NCI-H226 (cell line): Measurements from ENCODE around the gene CNGB1.
"Not testable (repeated sequence)": the region's sequence is repeated elsewhere in the genome, so short reads cannot be mapped to it uniquely, and the experiment has no call there.

Experiments used
- DNase-seq: peaks from one replicate; pipeline ENCODE4 v3.0.0-alpha.2; 2015

The CNGB1 gene

DNA sequence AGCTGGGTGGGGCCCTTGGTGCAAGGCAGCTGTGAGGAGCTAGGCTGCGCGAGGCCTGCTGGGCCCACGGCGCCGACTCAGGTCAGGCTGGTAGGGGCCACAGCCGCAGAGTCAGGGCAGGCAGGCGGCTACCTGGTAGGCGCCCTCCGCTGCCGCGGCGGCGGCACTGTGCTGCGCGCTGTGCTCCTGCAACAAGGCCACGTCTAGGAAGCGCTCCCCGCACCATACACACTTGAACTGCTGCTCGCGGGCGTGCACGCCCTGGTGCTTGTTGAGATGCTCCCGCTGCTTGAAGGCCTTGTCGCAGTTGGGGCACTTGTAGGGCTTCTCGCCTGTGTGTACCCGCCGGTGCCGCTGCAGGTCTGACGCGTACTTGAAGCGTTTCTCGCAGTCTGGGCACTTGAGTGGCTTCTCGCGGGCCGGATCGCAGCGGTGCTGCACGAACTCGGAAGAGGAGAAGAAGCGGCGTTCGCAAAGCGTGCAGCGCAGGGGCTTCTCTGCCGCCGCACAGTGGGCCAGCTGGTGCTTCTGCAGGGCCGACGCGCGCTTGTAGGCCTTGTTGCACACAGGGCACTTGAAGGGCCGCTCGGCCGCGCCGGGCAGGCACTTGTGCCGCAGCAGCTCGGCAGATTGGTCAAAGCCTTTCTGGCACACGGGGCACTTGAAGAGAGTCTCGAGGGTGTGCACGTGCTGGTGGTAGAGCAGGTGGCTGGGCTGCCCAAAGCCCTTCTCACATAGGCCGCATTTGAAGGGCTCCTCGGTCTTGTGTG is 25.7 kb upstream of the CNGB1 start:
- no peak for DNase-seq

DNA sequence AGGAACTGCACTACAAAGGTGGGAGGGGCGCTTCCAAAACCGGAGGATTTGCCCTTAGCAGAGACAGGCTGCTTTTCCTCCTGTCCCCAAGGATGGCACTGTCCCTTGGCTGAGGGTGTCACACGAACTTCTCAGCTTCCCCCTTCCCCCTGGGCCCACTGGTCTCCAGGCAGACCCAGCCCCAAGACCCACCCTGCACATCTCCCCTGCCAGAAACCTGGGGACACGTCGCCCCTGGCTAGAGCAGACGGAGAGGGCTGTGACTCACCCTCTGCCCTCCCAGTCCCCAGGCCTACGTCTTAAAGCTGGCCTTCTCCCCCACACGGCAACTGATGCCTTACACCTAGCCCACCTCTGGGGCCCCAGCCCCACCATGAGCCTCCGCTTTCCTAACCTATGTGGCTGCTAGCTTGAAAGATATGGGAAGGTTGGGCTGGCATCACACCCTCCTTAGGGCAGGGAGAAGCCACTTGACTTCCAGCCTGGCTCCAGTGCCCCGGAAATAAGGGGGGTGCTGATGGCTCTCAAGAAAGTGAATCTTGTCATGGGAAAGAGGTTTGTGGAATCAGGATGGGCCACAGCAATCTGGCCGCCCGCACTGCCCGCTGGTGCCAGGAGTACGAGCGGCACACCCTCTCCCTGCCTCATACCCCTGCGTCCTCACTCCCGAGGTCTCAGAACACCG is 24.9 kb upstream of the CNGB1 start:
- no peak for DNase-seq

DNA sequence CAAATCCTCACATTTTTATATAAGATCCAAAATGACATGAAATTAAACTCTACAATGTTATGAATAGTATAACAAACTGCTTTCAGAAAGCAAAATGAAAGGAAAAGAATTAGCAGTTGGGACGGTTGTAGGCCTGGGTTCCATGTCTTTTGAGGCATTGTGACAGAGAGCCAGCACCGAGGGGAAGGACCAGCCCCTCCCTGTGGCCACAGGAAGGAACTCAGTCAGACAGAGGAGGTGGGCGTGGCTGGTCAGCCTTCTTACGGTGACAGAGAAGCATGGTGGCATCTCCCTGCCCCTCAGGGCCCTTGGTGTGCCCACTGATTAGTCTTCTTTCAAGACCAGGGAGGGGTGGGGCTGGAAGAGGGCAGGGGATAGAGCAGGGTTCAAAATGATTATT is 23.9 kb upstream of the CNGB1 start:
- DNase-seq, result no peak

DNA sequence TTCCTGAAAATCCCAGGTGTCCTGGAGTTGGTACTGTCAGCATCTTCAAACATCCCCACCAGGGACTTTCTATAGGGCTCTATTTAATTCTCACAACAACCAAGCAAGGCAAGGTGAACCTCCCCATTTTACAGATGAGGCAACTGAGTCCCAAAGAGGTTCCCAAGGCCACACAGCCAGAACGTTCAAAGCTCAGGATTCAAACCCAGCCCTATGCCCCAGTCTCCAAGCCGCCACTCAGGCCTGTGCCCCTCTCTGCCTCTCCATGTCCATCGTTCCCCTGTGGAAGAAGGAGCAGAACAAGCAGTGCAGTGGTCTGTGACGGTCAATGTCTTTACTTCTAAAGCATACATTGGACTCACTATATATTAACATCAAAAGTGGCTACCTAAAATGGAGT is 23.4 kb upstream of the CNGB1 start:
- no peak for DNase-seq

DNA sequence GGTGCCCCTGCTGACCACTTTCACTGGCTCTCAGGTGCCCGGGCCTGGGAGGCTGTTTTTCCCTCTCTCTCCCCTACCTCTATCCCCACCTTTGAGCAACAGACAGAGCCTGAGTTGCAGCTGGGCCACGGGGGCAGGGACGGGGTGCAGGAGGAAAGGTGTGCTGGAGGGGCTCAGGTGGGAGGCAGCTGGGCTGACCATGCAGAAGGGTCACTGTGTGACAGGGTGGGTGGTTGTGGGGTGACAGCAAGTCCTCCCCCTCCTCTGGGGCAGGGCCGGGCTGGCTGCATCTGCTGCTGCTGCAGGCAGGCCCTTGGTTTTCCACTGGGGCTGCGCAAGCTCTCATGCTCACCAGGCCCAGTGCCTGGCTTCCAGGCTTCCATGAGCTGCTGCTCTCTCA is 23.0 kb upstream of the CNGB1 start:
- DNase-seq, result no peak

DNA sequence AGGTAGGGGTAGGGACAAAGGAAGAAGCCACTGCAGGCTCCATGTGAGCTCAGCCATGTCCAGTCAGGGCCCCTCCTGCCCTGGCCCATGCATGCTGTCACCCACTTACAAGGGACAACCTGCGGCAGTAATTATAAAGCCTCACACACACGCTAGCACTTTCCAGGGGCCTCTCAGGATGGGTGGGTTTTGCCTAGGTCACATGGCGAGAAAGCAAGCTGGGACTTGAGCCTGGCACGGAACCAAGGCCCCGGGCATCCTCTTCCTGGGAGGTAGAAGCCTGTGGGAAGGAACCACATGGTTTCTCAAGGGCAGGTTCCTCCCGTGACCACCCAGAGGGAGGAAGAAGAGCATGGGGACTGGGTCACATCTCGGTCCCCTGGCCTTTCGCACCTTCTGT is 22.5 kb upstream of the CNGB1 start:
- no peak for DNase-seq

DNA sequence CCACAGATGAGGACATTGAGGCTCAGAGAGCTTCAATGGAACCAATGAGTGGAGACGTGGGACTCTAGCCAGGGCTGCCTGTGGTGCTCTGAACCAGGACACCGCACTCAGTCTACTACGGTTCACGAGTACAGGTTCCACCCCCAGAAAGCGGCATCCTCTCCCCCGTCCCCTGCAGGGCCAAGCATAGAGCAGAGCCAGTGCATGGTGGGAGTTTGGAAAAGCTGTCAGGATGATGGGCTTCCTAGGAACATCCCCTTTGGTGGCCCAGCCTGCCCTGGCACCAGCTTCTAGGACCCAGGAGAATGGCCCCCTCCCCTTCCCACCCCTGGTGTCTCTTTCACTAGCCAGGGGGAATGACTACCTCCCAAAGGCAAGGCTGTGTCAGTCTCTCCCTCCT is 21.2 kb upstream of the CNGB1 start:
- DNase-seq, result no peak

DNA sequence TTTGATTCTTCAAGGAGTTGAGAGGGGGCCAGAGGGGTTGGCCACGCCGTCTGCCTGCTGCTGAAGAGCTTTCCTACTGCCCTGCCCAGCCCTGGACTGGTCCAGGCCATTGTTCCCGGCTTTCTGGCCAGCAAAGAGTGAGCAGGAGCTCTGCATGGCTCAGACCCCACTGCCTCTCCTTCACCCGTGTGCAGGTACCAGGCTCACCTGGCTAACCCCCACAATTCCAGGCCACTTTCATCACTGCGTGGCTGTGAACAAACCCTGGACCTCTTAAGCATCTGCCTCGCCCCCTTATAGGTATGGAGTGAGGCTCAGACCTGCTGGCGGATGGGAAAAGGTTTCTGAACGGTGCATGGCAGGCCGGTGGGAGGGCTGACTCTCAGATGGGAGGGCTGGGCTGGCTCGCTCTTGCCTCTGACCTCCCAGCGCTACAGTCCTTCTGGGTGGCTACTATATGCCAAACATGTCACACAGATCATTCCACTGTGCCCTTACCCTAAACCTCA is 20.7 kb upstream of the CNGB1 start:
- DNase-seq, result no peak

DNA sequence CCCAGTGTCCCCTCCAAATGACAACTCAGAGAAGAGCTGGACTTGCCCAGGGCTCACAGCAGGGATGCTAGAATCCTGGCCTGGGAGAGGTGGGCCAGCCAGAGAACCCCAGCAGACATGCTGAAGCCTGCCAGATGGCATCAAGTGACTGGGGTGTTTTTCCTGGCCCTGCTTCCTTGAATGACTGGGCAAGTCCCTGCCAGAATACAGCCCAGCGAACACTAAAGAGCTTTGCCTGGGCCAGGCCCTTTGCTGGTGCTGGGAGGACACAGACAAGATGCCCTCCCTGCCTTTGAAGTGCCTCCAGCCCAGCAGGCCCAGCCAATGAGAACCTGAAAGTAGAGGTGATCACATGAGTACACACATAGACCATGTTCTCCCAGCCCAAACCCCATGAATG is 18.0 kb upstream of the CNGB1 start:
- no peak for DNase-seq

DNA sequence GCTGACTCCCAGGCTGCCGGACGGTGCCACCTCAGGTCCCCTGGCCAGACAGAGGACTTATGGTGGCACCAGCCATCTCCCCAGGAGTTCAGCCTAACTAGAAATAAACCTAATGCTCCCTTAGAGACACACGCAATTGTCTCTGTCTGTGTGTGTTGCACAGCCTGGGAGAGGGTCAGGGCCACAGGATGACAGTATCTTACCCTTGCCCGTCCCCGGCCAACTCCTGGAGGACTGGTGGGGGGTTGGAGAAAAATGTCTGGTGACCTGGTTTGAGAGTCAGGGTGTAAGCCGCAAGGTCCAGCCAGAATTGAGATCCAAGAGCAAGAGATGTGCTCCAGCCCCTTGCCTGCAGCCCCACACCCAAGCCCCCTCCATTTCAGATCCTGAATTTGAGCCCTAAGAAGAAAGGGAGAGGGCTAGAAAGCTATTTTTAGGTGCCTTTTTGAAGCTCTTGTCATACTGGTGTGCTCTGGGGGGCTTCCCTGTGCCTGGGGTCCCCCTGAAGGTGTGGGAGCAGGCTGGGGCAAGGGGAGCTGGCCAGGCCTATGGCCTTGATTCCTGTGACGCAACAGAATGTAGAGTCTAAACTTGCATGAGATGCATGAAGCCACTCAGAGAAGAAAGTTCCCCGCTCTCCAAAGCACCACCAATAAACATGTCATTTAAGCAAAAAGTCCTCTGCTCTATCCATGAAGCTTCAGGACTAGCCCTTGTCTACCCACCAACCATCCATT is 16.7 kb upstream of the CNGB1 start:
- no peak for DNase-seq

DNA sequence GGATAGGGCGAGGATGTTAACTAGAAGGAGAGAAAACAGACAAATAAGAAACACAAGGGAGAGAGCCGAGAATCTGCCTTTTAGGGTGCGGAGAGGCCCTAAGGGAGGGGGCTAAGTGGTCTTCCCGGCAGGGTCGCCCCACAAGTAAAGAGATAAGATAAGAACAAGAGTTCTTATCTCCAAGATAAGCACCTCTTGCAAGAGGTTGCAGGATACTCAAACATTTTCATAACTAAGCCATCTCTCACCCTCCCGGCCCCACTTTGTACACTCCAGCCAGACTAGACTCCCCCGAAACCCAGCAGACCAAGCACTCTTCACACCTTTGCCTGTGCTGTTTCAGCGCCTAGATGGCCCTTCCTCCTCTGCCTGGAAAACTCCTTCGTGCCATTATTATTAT is 15.3 kb upstream of the CNGB1 start:
- no peak for DNase-seq

DNA sequence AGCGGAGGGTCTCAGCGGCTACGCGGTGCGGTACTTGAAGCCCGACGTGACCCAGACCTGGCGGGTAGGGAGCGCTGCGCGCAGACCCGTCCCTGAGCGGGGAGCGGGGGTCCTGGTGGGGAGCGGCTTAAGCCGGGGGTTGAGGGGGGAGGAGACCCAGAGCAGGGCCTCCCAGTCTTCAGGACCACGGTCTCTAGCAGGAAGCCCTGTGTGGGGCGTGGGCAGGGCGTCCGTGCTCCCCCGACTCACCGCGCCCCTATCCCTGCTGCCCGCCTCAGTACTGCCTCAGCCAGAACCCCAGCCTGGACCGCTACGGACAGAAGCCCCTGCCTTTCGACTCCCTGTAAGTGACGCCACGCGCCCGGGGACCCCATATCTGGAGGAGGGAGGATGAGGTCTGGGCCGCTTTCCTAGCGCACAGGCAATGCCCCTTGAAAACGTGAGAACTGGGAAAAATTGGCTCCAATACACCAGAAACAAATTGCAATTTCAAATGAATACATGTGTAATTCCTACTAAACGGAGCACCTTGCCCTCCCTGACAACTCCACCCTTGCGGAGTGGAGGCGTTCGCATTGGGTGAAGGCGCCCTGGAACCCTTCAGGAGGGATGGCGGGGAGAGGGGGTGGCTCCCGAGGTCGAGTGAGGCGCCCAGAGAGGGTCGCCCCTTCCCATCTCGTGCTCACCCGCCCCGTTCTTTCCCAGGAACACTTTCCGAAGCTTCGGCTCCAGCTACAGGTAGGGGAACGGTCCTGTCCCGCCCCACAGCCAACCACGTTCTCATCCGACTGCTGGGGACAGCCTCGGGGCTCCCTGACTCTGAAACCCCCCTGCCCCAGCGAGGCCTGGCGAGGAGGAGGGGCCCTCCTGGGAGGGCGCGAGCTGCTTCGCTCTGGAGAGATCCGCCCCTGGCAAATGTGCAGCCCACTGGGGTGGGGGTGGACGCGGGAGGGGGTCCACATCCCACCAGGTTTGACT is 14.6 kb upstream of the CNGB1 start:
- no peak for DNase-seq

DNA sequence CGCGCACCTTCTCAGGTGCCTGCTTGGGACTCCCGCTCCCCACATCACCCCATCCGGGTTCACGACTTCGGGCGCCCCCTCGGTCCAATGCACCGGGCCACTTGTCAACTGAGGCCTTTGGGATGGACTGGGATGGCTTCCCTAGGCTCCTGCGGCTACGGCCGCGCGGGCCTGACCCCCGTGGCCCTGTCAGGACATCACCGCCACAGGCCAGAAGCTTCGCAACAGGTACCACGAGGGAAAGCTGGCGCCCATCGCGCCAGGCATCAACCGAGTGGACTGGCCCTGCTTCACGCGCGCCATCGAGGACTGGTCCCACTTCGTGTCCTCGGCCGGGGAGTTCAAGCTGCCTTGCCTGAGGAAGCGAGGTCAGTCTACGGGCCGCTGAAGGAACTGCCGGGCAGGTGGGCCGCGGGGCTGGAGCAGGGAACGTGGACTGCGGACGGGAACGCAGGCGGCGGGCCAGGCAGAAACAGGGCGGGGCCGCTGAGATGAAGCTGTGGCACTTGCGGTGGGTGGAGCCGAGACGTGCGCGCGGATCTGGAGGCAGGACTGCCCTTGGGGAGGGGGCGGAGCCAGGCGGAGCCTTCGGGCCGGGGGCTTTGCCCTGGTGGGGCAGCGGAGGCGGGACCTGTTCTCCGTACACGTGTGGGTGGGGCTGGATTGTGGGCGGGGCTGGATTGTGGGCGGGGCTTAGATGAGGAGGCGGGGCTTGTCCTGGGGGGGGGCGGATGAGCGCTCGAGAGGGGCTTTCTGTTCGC is 13.7 kb upstream of the CNGB1 start:
- peak; percentile 59 for DNase-seq

DNA sequence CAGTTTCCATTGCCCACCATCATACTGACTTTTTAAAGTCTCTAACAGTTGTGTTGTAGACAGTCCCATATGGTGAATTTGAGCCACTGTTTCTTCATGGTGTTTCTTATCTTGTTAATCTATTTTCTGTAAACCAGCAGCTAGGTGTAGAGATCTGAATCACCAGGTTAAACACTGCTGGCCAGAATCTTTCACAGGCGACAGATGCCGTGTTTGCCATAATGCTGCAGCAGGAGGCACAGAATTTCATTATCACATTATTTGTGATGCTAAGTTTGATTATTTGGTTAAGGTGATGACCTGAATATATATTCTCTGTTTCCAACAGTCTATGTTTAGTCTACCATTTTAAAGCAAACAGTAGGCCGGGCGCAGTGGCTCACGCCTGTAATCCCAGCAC is 11.5 kb upstream of the CNGB1 start:
- DNase-seq, result no peak

DNA sequence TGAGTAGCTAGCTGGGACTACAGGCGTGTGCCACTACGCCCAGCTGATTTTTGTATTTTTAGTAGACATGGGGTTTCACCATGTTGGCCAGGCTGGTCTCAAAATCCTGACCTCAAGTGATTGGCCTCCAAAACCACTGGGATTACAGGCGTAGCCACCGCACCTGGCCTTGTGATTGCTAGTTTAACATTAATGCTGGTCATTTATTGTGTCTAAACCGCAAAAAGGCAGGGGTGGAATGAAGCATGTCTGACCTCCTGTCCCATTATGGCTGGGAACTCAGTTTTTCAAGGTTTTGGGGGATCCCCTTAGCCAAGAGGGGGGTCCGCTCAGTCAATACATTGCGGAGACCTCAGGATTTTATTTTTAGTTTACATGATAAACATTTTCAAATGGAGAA is 10.7 kb upstream of the CNGB1 start:
- DNase-seq, result no peak

DNA sequence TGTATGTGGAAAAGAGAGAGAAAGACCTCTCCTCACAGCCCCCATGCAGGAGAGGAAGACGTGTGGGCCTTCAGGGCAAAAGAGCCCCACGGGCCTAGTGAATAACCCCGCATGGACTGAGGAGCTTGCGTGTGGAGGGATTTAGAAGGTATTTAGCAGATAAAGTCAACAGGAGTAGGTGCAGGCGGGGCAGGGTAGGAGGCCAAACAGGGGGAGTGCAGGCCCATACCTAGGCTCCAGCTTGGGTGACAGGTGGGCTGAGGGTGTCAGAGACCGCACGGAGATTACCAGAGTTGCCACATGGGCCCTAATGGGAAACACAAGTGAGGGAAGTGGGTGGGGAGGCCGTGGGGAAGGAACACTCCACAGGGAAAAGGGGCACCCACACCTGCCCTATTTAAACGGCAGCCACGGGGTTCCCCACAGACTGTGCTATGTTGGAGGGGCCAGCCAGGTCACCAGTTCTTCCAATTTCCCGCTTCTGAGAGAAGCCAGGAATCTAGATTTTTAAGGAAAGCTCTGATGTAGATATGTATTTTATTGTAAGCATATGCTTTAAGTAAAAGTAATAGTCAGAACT is 8.2 kb upstream of the CNGB1 start:
- no peak for DNase-seq

DNA sequence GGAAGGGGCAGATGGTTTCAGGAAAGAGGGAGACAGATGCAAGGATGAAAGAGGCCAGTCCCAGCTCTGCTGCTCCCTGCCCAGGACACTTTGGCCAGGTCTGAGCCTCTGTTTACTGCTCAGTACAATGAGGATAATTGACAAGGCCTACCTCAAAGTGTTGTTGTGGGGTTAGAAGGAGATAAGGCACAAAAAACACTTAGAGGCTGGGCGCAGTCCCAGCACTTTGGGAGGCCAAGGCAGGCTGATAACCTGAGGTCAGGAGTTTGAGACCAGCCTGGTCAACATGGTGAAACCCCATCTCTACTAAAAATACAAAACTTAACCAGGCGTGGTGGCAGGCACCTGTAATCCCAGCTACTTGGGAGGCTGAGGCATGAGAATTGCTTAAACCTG is 7.1 kb upstream of the CNGB1 start:
- not testable (repeated sequence) for DNase-seq

DNA sequence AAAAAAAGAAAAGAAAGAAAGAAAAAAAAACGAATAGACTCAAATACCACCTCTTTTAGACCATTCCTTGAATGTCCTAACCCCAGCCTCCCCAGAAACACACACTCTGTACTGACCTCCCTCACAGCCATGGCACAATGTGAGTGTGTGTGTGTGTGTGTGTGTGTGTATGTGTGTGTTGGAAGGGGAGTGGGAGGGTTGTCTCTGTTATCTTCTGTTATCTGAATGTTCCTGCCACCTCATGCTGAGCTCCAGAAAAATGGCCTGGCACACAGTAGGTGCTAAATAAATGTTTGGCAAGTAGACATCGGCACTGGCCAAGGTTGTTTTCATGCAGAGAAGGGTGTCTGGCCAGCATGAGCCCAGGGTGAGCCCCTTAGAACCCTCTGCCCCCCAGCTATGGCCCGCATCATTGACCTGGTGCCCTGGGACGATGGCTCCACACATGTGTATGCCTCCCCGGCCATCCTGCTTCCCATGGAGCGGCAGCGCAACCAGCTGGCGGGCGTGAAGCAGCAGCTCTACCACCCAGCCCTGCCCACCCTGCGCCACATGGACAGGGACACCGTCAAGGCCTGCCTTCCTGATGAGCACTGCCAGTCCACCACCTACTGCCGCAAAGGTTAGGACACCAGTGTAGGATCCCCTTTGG is 6.6 kb upstream of the CNGB1 start:
- DNase-seq, result no peak

DNA sequence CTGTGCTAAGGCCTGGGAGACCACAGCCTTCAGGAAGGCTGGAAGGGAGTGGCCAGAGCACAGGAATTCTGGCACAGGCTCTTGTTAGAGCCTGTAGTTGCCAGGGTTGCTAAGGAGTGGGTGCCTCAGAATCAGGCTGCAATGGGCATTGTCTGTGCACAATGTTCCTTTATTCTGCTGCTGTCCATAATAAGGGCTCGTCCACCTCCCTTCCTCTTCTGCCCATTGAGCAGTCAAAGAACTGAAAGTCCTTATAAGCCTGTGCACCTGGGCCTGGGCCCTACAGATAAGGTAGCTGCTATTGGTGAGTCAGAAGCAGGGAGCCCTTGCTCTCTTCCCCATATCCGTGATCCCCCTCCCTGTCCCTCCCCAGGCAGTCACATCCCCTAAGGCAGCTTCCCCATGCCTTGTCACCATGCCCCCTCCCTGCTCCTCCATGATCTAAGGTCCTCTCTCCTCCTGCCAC is 5.4 kb upstream of the CNGB1 start:
- peak; percentile 64 for DNase-seq

DNA sequence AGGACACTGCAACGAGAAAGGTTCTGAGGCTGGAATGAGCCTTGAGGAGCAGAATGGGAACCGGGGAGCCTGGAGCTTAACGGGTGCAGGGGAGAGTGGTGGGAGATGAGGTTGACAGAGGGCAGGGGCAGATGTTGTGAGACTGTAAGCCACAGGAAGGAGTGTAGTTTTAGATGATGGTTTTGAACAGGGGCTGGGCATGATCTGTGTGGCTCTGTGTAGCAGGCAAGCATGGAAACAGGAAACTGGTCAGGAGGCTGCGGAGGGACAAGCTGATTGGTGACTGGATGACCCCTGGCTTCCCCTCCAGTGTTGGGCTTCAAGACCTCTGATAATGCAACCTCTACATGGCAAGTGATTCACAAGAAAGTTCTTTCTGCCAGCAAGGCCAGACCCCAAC is 1.4 kb upstream of the CNGB1 start:
- DNase-seq, result no peak

DNA sequence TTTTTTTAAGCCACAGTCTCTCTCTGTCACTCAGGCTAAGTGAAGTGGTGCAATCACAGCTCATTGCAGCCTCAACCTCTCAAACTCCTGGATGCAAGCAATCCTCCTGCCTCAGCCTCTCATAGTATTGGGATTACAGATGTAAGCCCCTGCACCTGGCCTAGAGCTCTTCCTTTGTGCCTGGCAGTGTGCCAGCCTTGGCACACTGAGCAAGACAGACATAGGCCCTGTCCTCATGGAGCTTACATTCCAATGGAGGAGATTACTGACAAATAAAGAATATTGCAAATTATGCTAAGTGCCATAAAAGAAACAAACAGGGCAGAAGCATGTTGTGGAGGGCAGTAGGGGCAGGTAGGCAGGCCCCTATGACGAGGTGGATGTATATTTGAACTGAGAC is 920 bp upstream of the CNGB1 start:
- no peak for DNase-seq
